ENCODE results near the gene HNF1B.

DNA sequence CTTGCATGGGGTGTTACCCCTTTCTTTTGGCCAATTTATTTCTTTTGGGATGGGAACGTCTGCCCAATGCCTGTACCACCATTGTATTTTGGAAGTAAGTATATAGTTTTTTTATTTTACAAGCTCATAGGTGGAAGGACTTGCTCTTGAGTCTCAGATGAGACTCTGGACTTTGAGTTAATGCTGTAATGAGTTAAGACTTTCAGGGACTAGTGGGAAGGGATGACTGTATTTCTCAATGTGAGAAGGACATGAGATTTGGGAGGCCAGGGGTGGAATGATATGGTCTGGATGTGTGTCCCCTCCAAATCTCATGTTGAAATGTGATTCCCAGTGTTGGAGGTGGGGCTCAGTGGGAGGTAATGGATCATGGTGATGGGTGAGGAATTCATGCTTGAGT, 49.1 kb downstream of the HNF1B start:
- TF ChIP-seq, protein P1, sequence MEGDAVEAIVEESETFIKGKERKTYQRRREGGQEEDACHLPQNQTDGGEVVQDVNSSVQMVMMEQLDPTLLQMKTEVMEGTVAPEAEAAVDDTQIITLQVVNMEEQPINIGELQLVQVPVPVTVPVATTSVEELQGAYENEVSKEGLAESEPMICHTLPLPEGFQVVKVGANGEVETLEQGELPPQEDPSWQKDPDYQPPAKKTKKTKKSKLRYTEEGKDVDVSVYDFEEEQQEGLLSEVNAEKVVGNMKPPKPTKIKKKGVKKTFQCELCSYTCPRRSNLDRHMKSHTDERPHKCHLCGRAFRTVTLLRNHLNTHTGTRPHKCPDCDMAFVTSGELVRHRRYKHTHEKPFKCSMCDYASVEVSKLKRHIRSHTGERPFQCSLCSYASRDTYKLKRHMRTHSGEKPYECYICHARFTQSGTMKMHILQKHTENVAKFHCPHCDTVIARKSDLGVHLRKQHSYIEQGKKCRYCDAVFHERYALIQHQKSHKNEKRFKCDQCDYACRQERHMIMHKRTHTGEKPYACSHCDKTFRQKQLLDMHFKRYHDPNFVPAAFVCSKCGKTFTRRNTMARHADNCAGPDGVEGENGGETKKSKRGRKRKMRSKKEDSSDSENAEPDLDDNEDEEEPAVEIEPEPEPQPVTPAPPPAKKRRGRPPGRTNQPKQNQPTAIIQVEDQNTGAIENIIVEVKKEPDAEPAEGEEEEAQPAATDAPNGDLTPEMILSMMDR (conservative IDR thresholded peaks at IDR 0.05): no peak
- no peak for TF ChIP-seq EZH2 (IDR thresholded peaks at IDR 0.05; ENCODE audit: low read depth)
